Cardiac fibroblast (primary cell): Measurements from ENCODE around the gene CFC1B.
"Not testable (repeated sequence)": the region's sequence is repeated elsewhere in the genome, so short reads cannot be mapped to it uniquely, and the experiment has no call there.

Source experiments
- DNase-seq, 2 donors: peaks; one replicate each; pipeline versions ENCODE4 v3.0.0 to v3.0.0-alpha.2; 2010; ENCODE audit warnings: low read depth in 2 of 2
- H3K4me3 ChIP-seq, 2 donors: replicated peaks in 1 of 2; 1 replicate in 1 of 2; 2 replicates in 1 of 2; pipeline ENCODE4 v1.5.1; 2011; ENCODE audit warnings: low read depth in 2 of 2, low read length in 2 of 2, mild to moderate bottlenecking in 2 of 2, moderate library complexity in 1 of 2

CFC1B gene

GRCh38 chr2:130520992-130521391 is at the start of gene CFC1B:
TSS of gene CFC1B (plus strand) at chr2:130521222. CDS start at chr2:130521485, 263 bp downstream.
- not testable (repeated sequence) for DNase-seq, H3K4me3 ChIP-seq

- H3K4me3 ChIP-seq, DNase-seq: not testable (repeated sequence)
These were observed 29.9 kb upstream of the CFC1B start for GRCh38 chr2:130491073-130491472.

DNA sequence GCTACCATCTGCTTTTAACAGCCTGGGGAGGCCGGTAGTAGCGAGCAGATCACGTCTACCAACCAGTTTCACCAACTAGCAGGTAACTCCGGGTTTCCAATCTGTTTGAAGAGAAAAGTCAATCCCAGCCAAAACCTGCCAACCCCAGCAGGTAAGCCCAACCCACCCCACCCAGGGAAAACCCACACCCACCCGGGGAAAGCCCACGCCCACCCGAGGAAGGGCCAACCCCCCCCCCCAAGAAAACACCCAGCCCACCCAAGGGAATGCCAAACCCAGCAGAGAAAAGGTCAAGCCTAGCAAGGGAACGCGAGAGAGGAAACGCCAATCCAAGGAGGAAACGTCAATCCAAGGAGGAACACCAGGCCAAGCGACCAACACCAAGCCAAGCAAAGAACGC is 11.8 kb upstream of the CFC1B start, which contains the start of gene POTEI:
Gene POTEI, minus strand, starts transcription at position 101 of the 400 bp plus-strand sequence. Its CDS starts 93 bp downstream, at position 8.
- not testable (repeated sequence) for DNase-seq, H3K4me3 ChIP-seq

- DNase-seq, H3K4me3 ChIP-seq: not testable (repeated sequence)
These were observed 9.9 kb upstream of the CFC1B start for GRCh38 chr2:130510807-130511746.

- DNase-seq, H3K4me3 ChIP-seq: not testable (repeated sequence)
These were observed 9.1 kb upstream of the CFC1B start for GRCh38 chr2:130511747-130512451.

DNA sequence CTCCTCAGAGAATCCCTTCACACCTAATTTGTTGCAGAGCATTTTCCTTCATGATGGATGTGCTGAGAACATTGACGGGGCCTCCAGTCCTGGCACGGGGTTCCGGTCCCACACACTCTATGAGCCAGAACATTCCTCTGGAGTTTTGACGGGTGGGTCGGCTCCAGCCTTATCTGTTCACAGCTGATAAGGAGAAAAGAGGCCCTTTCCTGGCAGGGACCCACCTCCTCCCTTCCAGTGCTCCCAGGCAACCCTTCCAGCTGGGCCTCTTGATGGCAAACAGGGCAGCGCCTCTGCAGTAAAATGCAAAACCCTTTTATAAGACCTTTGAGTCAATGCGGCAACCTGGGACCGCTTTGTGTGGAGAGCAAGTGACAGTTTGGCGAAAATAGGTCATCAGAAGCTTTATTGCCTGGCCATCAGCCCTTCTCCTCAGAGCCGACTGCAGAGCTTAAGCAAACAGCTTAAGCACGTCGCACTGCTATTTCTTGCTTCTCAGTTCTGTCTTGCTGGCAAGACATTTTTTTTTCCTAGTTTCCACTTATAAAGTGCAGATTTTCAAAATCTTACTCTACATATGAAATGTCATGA is 2.4 kb upstream of the CFC1B start:
- not testable (repeated sequence) for H3K4me3 ChIP-seq

GRCh38 chr2:130522390-130522789 is 1.4 kb downstream of the CFC1B start:
- not testable (repeated sequence) for DNase-seq, H3K4me3 ChIP-seq

More for the DNA sequence above, 2.4 kb upstream of the CFC1B start:
- DNase-seq: not testable (repeated sequence)

GRCh38 chr2:130527365-130527967 is 6.4 kb downstream of the CFC1B start:
- H3K4me3 ChIP-seq, DNase-seq: not testable (repeated sequence)

- not testable (repeated sequence) for DNase-seq, H3K4me3 ChIP-seq
These were observed 8.5 kb downstream of the CFC1B start for GRCh38 chr2:130529545-130529944.

DNA sequence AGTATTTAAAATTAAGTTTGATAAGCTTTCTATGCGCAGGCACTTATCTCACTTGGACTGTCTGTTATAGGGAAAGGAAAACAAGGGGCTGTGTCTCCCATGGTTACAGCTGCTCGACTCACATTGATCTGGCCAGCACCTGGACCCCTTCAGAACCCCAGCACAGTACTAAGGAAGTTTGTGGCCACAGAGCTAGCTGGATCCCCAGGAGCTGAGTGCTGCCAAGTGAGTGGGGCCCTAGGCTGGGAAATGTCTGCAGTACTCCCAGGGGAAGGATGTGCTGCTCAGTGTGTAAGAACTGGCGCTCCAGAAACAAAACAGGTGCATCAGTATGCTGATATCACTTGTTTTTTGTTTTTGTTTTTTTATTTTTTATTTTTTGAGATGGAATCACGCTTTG is 9.2 kb downstream of the CFC1B start:
- H3K4me3 ChIP-seq: not testable (repeated sequence)

DNA sequence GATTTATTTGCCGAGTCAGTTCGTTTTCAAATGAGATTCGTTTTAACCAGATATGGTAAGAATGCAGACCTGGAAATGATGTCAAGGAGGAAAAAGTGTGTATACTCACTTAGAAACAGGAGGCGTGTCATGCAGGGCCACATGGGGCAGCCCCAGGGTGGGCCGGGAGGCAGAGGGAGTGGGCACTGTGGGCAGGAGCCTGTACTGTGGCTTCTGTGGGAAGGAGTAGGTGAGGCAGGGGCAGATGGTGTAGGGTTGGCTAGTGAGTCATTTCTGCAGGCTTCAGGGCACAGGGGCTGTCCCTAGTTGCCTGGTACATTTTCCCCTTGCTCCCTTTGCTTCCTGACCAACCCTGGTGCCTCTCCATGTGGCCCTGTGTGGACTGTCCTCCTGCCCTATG is 10.2 kb downstream of the CFC1B start:
- H3K4me3 ChIP-seq, DNase-seq: not testable (repeated sequence)

More for the DNA sequence above, 9.2 kb downstream of the CFC1B start:
- not testable (repeated sequence) for DNase-seq

GRCh38 chr2:130531672-130532071 is 10.7 kb downstream of the CFC1B start:
- DNase-seq, H3K4me3 ChIP-seq: not testable (repeated sequence)

- H3K4me3 ChIP-seq, DNase-seq: not testable (repeated sequence)
These were observed 15.6 kb downstream of the CFC1B start for GRCh38 chr2:130536654-130537053.

GRCh38 chr2:130538271-130538670 is 17.2 kb downstream of the CFC1B start:
- H3K4me3 ChIP-seq, DNase-seq: not testable (repeated sequence)

GRCh38 chr2:130542789-130543188 is 21.8 kb downstream of the CFC1B start:
- DNase-seq, H3K4me3 ChIP-seq: not testable (repeated sequence)

DNA sequence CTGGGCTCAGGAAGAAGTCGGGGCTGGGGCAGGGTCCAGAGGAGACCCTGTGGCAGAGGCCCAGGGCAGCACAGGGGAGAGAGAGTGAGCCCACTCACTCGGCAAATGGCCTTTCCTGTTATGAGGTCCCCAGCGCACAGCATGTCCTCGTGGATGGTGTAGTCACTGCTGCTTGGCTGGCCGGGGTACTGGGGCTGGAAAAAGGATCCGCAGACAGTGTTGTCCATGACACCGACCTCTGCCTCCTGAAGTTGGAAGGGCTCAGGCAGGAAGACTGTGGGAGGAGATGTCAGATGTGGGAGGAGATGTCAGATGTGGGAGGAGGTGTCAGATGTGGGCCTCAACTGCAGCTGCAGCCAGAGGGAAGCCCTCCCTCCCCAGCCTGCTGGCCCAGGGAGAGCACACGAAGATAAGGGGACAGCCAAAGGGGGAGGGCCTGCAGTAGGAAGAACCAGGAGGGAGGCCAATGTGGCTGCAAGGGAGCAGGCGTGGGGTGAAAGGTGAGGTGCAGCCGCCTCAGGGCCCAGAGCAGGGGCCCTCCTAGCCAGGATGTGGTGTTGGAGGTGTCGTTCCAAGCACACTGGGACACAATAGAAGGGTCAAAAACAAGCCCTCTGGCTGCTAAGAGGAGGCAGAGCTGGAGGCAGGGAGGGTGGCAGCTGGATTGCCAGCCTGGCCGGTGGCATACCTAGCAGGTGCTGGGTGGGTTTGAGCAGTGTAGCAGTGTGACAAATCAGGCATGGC is 22.9 kb downstream of the CFC1B start:
- H3K4me3 ChIP-seq, DNase-seq: not testable (repeated sequence)

- not testable (repeated sequence) for H3K4me3 ChIP-seq, DNase-seq
These were observed 24.0 kb downstream of the CFC1B start for GRCh38 chr2:130544978-130545377.
